ENCODE results near the gene TMEM119.

Gene TMEM119

GRCh38 chr12:108614041-108614440 is 16.2 kb upstream of the TMEM119 start:
- H3K4me1 ChIP-seq (ENCODE audit: control insufficient read depth, insufficient read depth, low read length) = peaks cover 11% of the 10 kb centered on the region
- H3K27me3 ChIP-seq (ENCODE audit: control insufficient read depth, insufficient read depth, low read length, poor library complexity, severe bottlenecking) = no peaks in the 10 kb centered on the region
- H3K27ac ChIP-seq (ENCODE audit: insufficient read depth, low read depth, low read length, poor library complexity, severe bottlenecking) = no peak overlapping the region
- 91 to 94% methylated on average over 4 of the region's 4 CpGs for WGBS, 2 experiments
- H3K4me3 ChIP-seq (ENCODE audit: insufficient read depth, low read depth, low read length) = no peak overlapping the region
- no peaks in the 10 kb centered on the region for H3K9me3 ChIP-seq (ENCODE audit: control insufficient read depth, low read length)
- H3K36me3 ChIP-seq (ENCODE audit: control insufficient read depth, insufficient read depth, low read length) = no peaks in the 10 kb centered on the region

- Histone ChIP-seq H3K4me3 (ENCODE audit: insufficient read depth, low read depth, low read length) (no peak overlapping the region), H3K36me3 (ENCODE audit: control insufficient read depth, insufficient read depth, low read length) (no peaks in the 10 kb centered on the region), H3K9me3 (ENCODE audit: control insufficient read depth, low read length) (no peaks in the 10 kb centered on the region), H3K4me1 (ENCODE audit: control insufficient read depth, insufficient read depth, low read length) (peaks cover 11% of the 10 kb centered on the region), H3K27ac (ENCODE audit: insufficient read depth, low read depth, low read length, poor library complexity, severe bottlenecking) (no peak overlapping the region), H3K27me3 (ENCODE audit: control insufficient read depth, insufficient read depth, low read length, poor library complexity, severe bottlenecking) (no peaks in the 10 kb centered on the region)
- WGBS, 2 experiments = 75 to 80% methylated on average over 9 of the region's 9 CpGs
Measured at GRCh38 chr12:108613548-108613947, 15.7 kb upstream of the TMEM119 start.

- 68 to 69% methylated on average over 8 of the region's 8 CpGs for WGBS, 2 experiments
- no peaks in the 10 kb centered on the region for H3K27me3 ChIP-seq (ENCODE audit: control insufficient read depth, insufficient read depth, low read length, poor library complexity, severe bottlenecking)
- H3K4me1 ChIP-seq (ENCODE audit: control insufficient read depth, insufficient read depth, low read length) = peaks cover 11% of the 10 kb centered on the region
Measured at GRCh38 chr12:108612788-108613282, 15.0 kb upstream of the TMEM119 start.

DNA sequence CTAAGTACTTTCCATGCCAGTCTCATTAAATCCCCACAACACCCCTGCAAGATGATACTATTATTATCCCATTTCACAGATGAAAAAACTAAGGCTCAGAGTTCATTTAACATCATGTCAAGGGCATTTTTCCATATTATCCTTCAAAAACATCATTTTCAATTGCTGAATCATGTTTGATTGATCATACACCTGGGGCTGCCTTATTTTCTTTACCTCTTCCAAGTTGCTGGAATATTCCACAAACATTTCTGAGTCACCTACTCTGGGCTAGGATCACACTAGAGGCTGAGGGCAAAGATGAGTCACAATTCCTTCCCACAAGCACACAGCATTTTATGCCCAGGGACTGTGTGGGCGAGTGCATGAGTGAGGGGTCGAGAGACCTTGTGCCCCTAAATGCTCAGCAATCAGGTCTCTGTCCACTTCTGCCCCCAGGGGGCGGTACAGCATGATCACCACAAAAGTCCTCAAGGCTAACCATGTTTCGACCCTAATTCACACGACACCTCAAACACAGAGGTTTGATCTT is 14.1 kb upstream of the TMEM119 start:
- Histone ChIP-seq H3K27me3 (ENCODE audit: control insufficient read depth, insufficient read depth, low read length, poor library complexity, severe bottlenecking) (no peaks in the 10 kb centered on the region), H3K36me3 (ENCODE audit: control insufficient read depth, insufficient read depth, low read length) (no peaks in the 10 kb centered on the region), H3K27ac (ENCODE audit: insufficient read depth, low read depth, low read length, poor library complexity, severe bottlenecking) (no peak overlapping the region), H3K4me3 (ENCODE audit: insufficient read depth, low read depth, low read length) (no peak overlapping the region), H3K4me1 (ENCODE audit: control insufficient read depth, insufficient read depth, low read length) (peaks cover 11% of the 10 kb centered on the region), H3K9me3 (ENCODE audit: control insufficient read depth, low read length) (no peaks in the 10 kb centered on the region)
- whole genome bisulfite sequencing, 2 experiments = 62 to 64% methylated on average over 5 of the region's 5 CpGs

More at GRCh38 chr12:108612788-108613282, 15.0 kb upstream of the TMEM119 start:
- Histone ChIP-seq H3K9me3 (ENCODE audit: control insufficient read depth, low read length) (no peaks in the 10 kb centered on the region), H3K4me3 (ENCODE audit: insufficient read depth, low read depth, low read length) (no peak overlapping the region), H3K27ac (ENCODE audit: insufficient read depth, low read depth, low read length, poor library complexity, severe bottlenecking) (no peak overlapping the region), H3K36me3 (ENCODE audit: control insufficient read depth, insufficient read depth, low read length) (no peaks in the 10 kb centered on the region)

DNA sequence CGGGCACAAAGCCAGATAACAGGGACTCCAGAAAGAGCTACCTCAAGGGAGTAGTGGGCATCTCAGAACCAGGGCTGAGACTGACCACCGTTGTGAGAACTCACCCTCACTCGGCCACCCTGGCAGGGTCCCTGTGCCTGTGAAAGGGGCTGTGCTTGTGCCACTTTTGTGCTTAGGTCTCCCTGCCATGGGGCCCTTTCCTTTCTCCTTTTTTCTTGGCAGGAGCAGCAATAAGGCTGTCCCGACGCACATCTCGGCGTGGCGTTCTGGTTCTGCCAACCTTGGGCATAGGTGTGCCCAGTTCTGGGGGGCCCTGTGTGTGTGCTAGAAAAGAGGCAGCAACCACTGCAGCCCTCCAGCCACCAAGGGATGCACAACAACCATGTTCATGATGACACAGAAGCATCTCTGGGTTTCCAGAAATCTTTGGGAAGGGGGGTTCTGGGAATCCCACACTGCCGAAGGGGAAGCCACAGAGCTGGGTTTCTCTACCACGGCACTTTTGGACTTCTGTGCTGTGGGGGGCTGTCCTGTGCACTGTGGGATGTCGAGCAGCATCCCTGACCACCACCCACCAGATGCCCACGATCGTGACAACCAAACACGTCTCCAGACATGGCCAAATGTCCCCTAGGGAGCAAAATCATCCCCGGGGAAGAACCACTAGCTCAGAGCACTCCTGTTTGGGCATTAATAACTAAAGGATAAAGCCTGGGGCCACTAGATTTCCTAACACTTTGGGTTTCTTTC is 13.1 kb upstream of the TMEM119 start:
- no peaks in the 10 kb centered on the region for H3K36me3 ChIP-seq (ENCODE audit: control insufficient read depth, insufficient read depth, low read length)
- H3K4me3 ChIP-seq (ENCODE audit: insufficient read depth, low read depth, low read length) = no peak overlapping the region
- H3K27me3 ChIP-seq (ENCODE audit: control insufficient read depth, insufficient read depth, low read length, poor library complexity, severe bottlenecking) = no peaks in the 10 kb centered on the region
- 89 to 93% methylated on average over 15 of the region's 15 CpGs for WGBS, 2 experiments
- no peak overlapping the region for H3K27ac ChIP-seq (ENCODE audit: insufficient read depth, low read depth, low read length, poor library complexity, severe bottlenecking)
- H3K9me3 ChIP-seq (ENCODE audit: control insufficient read depth, low read length) = no peaks in the 10 kb centered on the region
- peaks cover 11% of the 10 kb centered on the region for H3K4me1 ChIP-seq (ENCODE audit: control insufficient read depth, insufficient read depth, low read length)

- no peak overlapping the region for H3K4me3 ChIP-seq (ENCODE audit: insufficient read depth, low read depth, low read length)
- no peaks in the 10 kb centered on the region for H3K36me3 ChIP-seq (ENCODE audit: control insufficient read depth, insufficient read depth, low read length)
- H3K9me3 ChIP-seq (ENCODE audit: control insufficient read depth, low read length) = no peaks in the 10 kb centered on the region
- no peaks in the 10 kb centered on the region for H3K27me3 ChIP-seq (ENCODE audit: control insufficient read depth, insufficient read depth, low read length, poor library complexity, severe bottlenecking)
- H3K4me1 ChIP-seq (ENCODE audit: control insufficient read depth, insufficient read depth, low read length) = peaks cover 11% of the 10 kb centered on the region
- no peak overlapping the region for H3K27ac ChIP-seq (ENCODE audit: insufficient read depth, low read depth, low read length, poor library complexity, severe bottlenecking)
- 93% methylated on average over 8 of the region's 8 CpGs for WGBS, 2 experiments
Measured at GRCh38 chr12:108610336-108610815, 12.5 kb upstream of the TMEM119 start.

DNA sequence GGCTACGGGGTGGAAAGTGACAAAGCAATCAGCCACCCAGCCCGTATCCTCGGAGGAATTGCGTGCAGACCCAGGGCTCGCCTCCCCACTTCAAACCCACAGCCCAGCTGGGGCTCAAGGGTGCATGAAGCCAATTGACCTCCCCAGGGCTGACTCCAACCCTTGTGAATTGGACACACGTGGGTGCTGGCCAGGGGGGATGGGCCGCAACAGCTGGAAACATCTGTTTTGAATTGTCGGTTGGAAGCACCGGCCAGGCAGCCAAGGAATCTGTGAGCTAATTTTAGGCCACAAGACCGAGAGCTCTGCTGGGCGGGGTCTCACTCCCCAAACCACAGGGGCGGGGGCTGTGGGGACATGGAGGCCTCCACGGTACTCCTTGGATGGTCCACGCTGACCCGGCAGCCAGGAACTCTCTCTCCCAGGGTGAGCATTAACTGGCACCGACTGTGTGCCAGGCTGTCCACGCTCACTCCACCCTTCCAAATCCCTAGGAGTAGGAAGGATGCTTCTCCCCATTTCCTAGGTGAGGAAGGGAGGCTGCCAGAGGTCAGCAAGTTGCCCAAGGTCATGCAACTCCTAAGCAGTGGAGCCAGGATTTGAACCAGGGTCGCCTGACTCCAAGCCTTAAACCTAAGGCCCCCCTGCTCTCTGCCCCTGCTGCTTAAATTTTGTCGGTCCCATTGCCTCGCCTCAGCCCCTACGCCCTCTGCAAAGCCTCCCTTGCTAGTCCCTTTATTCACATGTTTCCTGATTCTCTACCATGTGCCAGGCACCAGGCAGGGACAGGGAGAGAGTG is 11.9 kb upstream of the TMEM119 start:
- Histone ChIP-seq H3K27ac (ENCODE audit: insufficient read depth, low read depth, low read length, poor library complexity, severe bottlenecking) (no peak overlapping the region), H3K4me3 (ENCODE audit: insufficient read depth, low read depth, low read length) (no peak overlapping the region), H3K9me3 (ENCODE audit: control insufficient read depth, low read length) (no peaks in the 10 kb centered on the region), H3K4me1 (ENCODE audit: control insufficient read depth, insufficient read depth, low read length) (peaks cover 11% of the 10 kb centered on the region), H3K36me3 (ENCODE audit: control insufficient read depth, insufficient read depth, low read length) (no peaks in the 10 kb centered on the region), H3K27me3 (ENCODE audit: control insufficient read depth, insufficient read depth, low read length, poor library complexity, severe bottlenecking) (no peaks in the 10 kb centered on the region)
- WGBS, 2 experiments = 77 to 81% methylated on average over 21 of the region's 21 CpGs

- 89 to 91% methylated on average over 5 of the region's 5 CpGs for WGBS, 2 experiments
- no peaks in the 10 kb centered on the region for H3K36me3 ChIP-seq (ENCODE audit: control insufficient read depth, insufficient read depth, low read length)
- no peak overlapping the region for H3K27ac ChIP-seq (ENCODE audit: insufficient read depth, low read depth, low read length, poor library complexity, severe bottlenecking)
Measured at GRCh38 chr12:108608616-108609015, 10.7 kb upstream of the TMEM119 start.

GRCh38 chr12:108607981-108608600 is 10.2 kb upstream of the TMEM119 start:
- Histone ChIP-seq H3K36me3 (ENCODE audit: control insufficient read depth, insufficient read depth, low read length) (no peaks in the 10 kb centered on the region), H3K4me3 (ENCODE audit: insufficient read depth, low read depth, low read length) (no peak overlapping the region), H3K27me3 (ENCODE audit: control insufficient read depth, insufficient read depth, low read length, poor library complexity, severe bottlenecking) (no peaks in the 10 kb centered on the region), H3K4me1 (ENCODE audit: control insufficient read depth, insufficient read depth, low read length) (peaks cover 10% of the 10 kb centered on the region), H3K9me3 (ENCODE audit: control insufficient read depth, low read length) (no peaks in the 10 kb centered on the region), H3K27ac (ENCODE audit: insufficient read depth, low read depth, low read length, poor library complexity, severe bottlenecking) (no peak overlapping the region)
- 86 to 87% methylated on average over 10 of the region's 10 CpGs for WGBS, 2 experiments

More at GRCh38 chr12:108608616-108609015, 10.7 kb upstream of the TMEM119 start:
- Histone ChIP-seq H3K4me1 (ENCODE audit: control insufficient read depth, insufficient read depth, low read length) (peaks cover 11% of the 10 kb centered on the region), H3K4me3 (ENCODE audit: insufficient read depth, low read depth, low read length) (no peak overlapping the region), H3K27me3 (ENCODE audit: control insufficient read depth, insufficient read depth, low read length, poor library complexity, severe bottlenecking) (no peaks in the 10 kb centered on the region), H3K9me3 (ENCODE audit: control insufficient read depth, low read length) (no peaks in the 10 kb centered on the region)
